GM12878 (cell line): ENCODE measurements around the gene RNF126. TPM values are rescaled to one million over a fixed set of nuclear protein-coding genes. Genes with fewer than 3 reads are reported as not detected.

Experiments
- ATAC-seq: fragments of 200-7000 bp; cut with Tn5 transposase; 3 replicates; pipeline ENCODE4 v1.9.1; 2020; ENCODE audit warnings: mild to moderate bottlenecking, moderate library complexity
- BruUV-seq: library from RNA; stranded (reverse); fragments of 400-500 nt; replicated peaks from 2 replicates; lab custom pipeline; 2021; lab: Mats Ljungman, UMichigan
- CTCF ChIA-PET: fragments of 300-600 bp; sonication (Branson Sonifier 250); formaldehyde crosslinking; extraction: SDS; loops from one replicate; lab custom pipeline; 2021; ENCODE audit warnings: inconsistent platforms; lab: Yijun Ruan, JAX
- POLR2A ChIA-PET: fragments of 350-600 bp; formaldehyde crosslinking; extraction: SDS; loops from one replicate; lab custom pipeline; 2021; ENCODE audit warnings: inconsistent platforms; lab: Charles Lee
- RAD21 ChIA-PET: fragments of 300-600 bp; sonication (Branson Sonifier 250); formaldehyde crosslinking; loops from one replicate; lab custom pipeline; 2023; ENCODE audit warnings: antibody characterized with exemption; ENCODE audit not compliant: unreplicated experiment; lab: Charles Lee
- SMC1A ChIA-PET: fragments of 300-600 bp; sonication (Branson Sonifier 250); formaldehyde crosslinking; loops from one replicate; lab custom pipeline; 2023; ENCODE audit not compliant: unreplicated experiment, uncharacterized antibody; lab: Charles Lee
- DNase-seq: peaks from one replicate; pipeline ENCODE4 v3.0.0-alpha.2; 2011; ENCODE audit warnings: low read depth, low spot score
- FAIRE-seq: peaks from 3 replicates; lab custom pipeline; 2011; peaks lifted over from hg19 to GRCh38; lab: Jason Lieb, UNC
- H2AFZ ChIP-seq: 2 replicates; pipeline ENCODE4 v1.6.0; 2011; ENCODE audit warnings: low read depth, low read length, control low read depth; ENCODE audit not compliant: control insufficient read depth
- H3K27ac ChIP-seq: 2 replicates; pipeline ENCODE4 v1.5.1; 2011; ENCODE audit warnings: control low read depth; ENCODE audit not compliant: control insufficient read depth, insufficient read depth
- H3K27me3 ChIP-seq, 2 experiments: replicated peaks in 1 of 2; 2 replicates each; pipeline versions ENCODE4 v1.6.0 to v1.6.1; 2011; ENCODE audit warnings: low read length in 1 of 2; ENCODE audit not compliant: control insufficient read depth in 2 of 2, insufficient read depth in 2 of 2
- H3K36me3 ChIP-seq, 2 experiments: 2 replicates each; pipeline ENCODE4 v1.5.1; 2011; ENCODE audit warnings: low read length in 1 of 2; ENCODE audit not compliant: control insufficient read depth in 2 of 2, insufficient read depth in 2 of 2
- H3K4me1 ChIP-seq: 2 replicates; pipeline ENCODE4 v1.6.1; 2011; ENCODE audit warnings: mild to moderate bottlenecking, low read length, moderate library complexity, mixed read lengths; ENCODE audit not compliant: control insufficient read depth, insufficient read depth
- H3K4me2 ChIP-seq: 2 replicates; pipeline ENCODE4 v1.6.0; 2011; ENCODE audit warnings: control low read depth; ENCODE audit not compliant: control insufficient read depth, insufficient read depth
- H3K4me3 ChIP-seq: fragments of 200-600 bp; sonication (generic); 2 replicates; pipeline ENCODE4 v1.5.1; 2016
- H3K79me2 ChIP-seq: 2 replicates; pipeline ENCODE4 v1.6.0; 2011; ENCODE audit warnings: low read length; ENCODE audit not compliant: control insufficient read depth, insufficient read depth
- H3K9ac ChIP-seq: 2 replicates; pipeline ENCODE4 v1.8.0; 2011; ENCODE audit warnings: low read length, control low read depth, mixed read lengths; ENCODE audit not compliant: control insufficient read depth, insufficient read depth
- H3K9me3 ChIP-seq: replicated peaks from 3 replicates; pipeline ENCODE4 v1.5.1; 2011; ENCODE audit warnings: mild to moderate bottlenecking, low read length; ENCODE audit not compliant: control insufficient read depth, insufficient read depth
- H4K20me1 ChIP-seq: 2 replicates; pipeline ENCODE4 v1.6.0; 2011; ENCODE audit not compliant: control insufficient read depth, insufficient read depth
- BMI1 ChIP-seq: fragments of 450-650 bp; IDR thresholded peaks from 2 replicates; pipeline ENCODE4 v1.6.1; 2016; ENCODE audit warnings: mild to moderate bottlenecking, moderate library complexity, borderline replicate concordance
- CBFB ChIP-seq: IDR thresholded peaks from 2 replicates; pipeline ENCODE4 v1.6.1; 2016; ENCODE audit warnings: antibody characterized with exemption, low read depth
- EED ChIP-seq: sonication (generic); IDR thresholded peaks from 2 replicates; pipeline ENCODE4 v1.6.1; 2016; ENCODE audit warnings: antibody characterized with exemption, low read depth
- GABPA ChIP-seq: IDR thresholded peaks from 2 replicates; pipeline ENCODE4 v1.6.1; 2014; ENCODE audit warnings: antibody characterized with exemption, low read depth, mild to moderate bottlenecking, inconsistent platforms
- JUND ChIP-seq: IDR thresholded peaks from 2 replicates; pipeline ENCODE4 v1.6.1; 2012; ENCODE audit warnings: low read depth, mild to moderate bottlenecking, low read length, improper control_type of control experiment, moderate library complexity
- MTA2 ChIP-seq: fragments of 450-650 bp; IDR thresholded peaks from 2 replicates; pipeline ENCODE4 v1.6.1; 2016; ENCODE audit warnings: low read depth, mild to moderate bottlenecking, moderate library complexity
- NR2C1 ChIP-seq: fragments of 450-650 bp; IDR thresholded peaks from 2 replicates; pipeline ENCODE4 v1.6.1; 2017; ENCODE audit warnings: antibody characterized with exemption, mild to moderate bottlenecking, moderate library complexity
- NR2C2 ChIP-seq: IDR thresholded peaks from 2 replicates; pipeline ENCODE4 v1.6.1; 2011; ENCODE audit warnings: borderline replicate concordance, low read depth; ENCODE audit not compliant: control insufficient read depth, insufficient read length
- NRF1 ChIP-seq: conservative IDR thresholded peaks from 2 replicates; pipeline ENCODE4 v1.6.1; 2011; ENCODE audit warnings: mild to moderate bottlenecking, low read depth, low read length, improper control_type of control experiment
- SRF ChIP-seq, 2 experiments: IDR thresholded peaks; 2 replicates each; pipeline ENCODE4 v1.6.1; 2011; ENCODE audit warnings: low read depth in 2 of 2, low read length in 2 of 2, mild to moderate bottlenecking in 1 of 2, moderate library complexity in 1 of 2
- TAF1 ChIP-seq: IDR thresholded peaks from 2 replicates; pipeline ENCODE4 v1.6.1; 2011; ENCODE audit warnings: mild to moderate bottlenecking, low read depth, low read length, borderline replicate concordance
- WGBS: methylation state at CpG from one replicate; pipeline ENCODE4 v1.1.6; 2016; ENCODE audit warnings: low lambda C conversion rate; ENCODE audit not compliant: insufficient replicate concordance, insufficient coverage; ENCODE audit errors: missing lambda C conversion rate; 5-methylcytosine and 5-hydroxymethylcytosine counted together
- in situ Hi-C: fragments of 300-500 bp; cut with MboI; formaldehyde crosslinking; loops from 9 replicates; pipeline ENCODE4 v1.14.3; 2018; ENCODE audit warnings: mixed read lengths
- intact Hi-C: fragments of 100-400 bp; cut with micrococcal nuclease; formaldehyde crosslinking; loops from one replicate; pipeline ENCODE4 v1.14.2; 2022; ENCODE audit not compliant: unreplicated experiment
- polyA plus RNA-seq, 11 experiments: library from polyadenylated mRNA; depleted of rRNA in 4 of 11; unstranded in 6 of 11; stranded (reverse) in 5 of 11; fragments of >200 nt; fragmentation: Nextera tagmentation in 4 of 11; fragmentation: Illumina TruSeq in 1 of 11; extraction: Ambion mirVana in 4 of 11; extraction: Trizol in 1 of 11; gene quantifications; 1 replicate in 1 of 11; 2 replicates in 10 of 11; pipeline versions ENCODE4 v1.2.1 to v1.2.3, GENCODE V29; 2011 to 2016; ENCODE audit warnings: inconsistent platforms in 2 of 11, missing spikeins in 2 of 11, low read depth in 1 of 11
- total RNA-seq, 4 experiments: library from RNA; depleted of rRNA in 3 of 4; stranded (reverse); fragments of >200 nt in 3 of 4; fragmentation: Illumina TruSeq in 1 of 4; extraction: Trizol in 1 of 4; gene quantifications; 2 replicates each; pipeline versions ENCODE4 v1.2.1 to v1.2.3, GENCODE V29; 2013 to 2021
- TF ChIP-seq, protein P1 (sequence below): fragments of 450-650 bp; IDR thresholded peaks from 2 replicates; pipeline ENCODE4 v1.6.1; 2017; ENCODE audit warnings: antibody characterized with exemption, mild to moderate bottlenecking, moderate library complexity
- TF ChIP-seq, protein P2 (sequence below): fragments of 450-650 bp; IDR thresholded peaks from 2 replicates; pipeline ENCODE4 v1.6.1; 2016; ENCODE audit warnings: mild to moderate bottlenecking
- TF ChIP-seq, protein P3 (sequence below): fragments of 450-650 bp; IDR thresholded peaks from 2 replicates; pipeline ENCODE4 v1.6.1; 2017; ENCODE audit warnings: mild to moderate bottlenecking, moderate library complexity

Gene RNF126
- total and polyA plus RNA-seq, 10 of the 15 experiments (the other 5 are each of a cell fraction or from before 2014, with no cell fraction given): 0.45 to 100 (median 50.6) TPM

DNA sequence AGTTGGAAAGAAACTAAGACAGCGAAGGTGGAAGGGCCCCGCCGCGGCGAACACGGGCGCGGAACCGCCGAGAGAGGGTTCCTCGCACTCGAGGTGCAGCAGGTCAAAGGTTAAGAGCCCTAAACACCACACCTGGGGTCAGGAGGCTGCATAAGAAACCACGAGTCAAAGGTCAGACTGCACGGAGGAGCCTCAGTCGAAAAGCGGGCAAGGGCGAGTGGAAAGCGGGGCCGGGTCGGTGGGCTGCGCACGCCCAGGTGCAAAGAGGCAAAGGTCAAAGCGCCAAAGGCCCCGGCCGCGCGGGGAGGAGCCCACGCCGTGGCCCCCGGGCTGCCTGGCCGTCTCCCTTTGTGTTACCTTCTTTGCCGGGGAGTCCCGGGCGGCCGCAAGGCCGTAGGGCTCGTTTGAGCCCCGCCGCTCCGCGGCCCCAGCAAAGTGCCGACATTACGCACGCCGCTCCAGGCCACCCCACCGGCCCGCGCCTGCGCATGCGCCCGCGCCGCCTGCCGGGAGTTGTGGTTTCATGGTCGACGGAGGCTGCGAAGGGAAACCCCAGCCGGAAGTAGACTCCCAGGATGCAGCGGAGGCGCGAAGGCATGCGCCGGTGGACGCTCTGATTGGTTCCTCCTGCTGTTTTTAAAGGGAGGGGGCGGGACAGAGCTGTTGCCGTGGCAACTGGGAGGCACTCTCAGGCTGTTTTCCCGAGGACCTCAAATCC is 29.8 kb downstream of the RNF126 start, which contains the start of gene POLRMT:
TSS of gene POLRMT (minus strand) at position 470 of the 718 bp plus-strand sequence. CDS start at position 445, 25 bp downstream.
- WGBS: 1% methylated on average over 57 of the region's 67 CpGs
- no peaks in the 10 kb centered on the region for H3K9me3 ChIP-seq
- FAIRE-seq: peak; percentile 93
- no peaks in the 10 kb centered on the region for H4K20me1 ChIP-seq
- H3K4me1 ChIP-seq: peaks cover 26% of the 10 kb centered on the region
- POLR2A ChIA-PET: interaction anchor here (1.0 to 2.8 kb wide), 3 partner anchors 22 to 260 kb away, joined by 3 to 7 read pairs (median 6); partner anchors contain the start of genes RNF126 and RNU6-9
- H3K4me3 ChIP-seq: peak within 1 kb of the TSS; percentile 79
- BruUV-seq: TSS peak; percentile 50
- DNase-seq: peak; percentile 89
- H3K9ac ChIP-seq: peak within 1 kb of the TSS; percentile 80
- CTCF ChIA-PET: interaction anchor here (0.8 to 1.6 kb wide), 3 partner anchors 30 to 101 kb away, joined by 3 to 4 read pairs (median 3); partner anchors contain the start of gene RNF126
- RAD21 ChIA-PET: interaction anchor here (0.8 kb wide), 1 partner anchor 59 kb away, joined by 4 read pairs; no protein-coding TSS in a partner anchor
- peak; percentile 89 for ATAC-seq
- no peaks in the 10 kb centered on the region for H3K27me3 ChIP-seq
- no peaks in the 10 kb centered on the region; a peak in 2 of 4 replicates for H3K36me3 ChIP-seq
- SMC1A ChIA-PET: interaction anchor here (0.8 to 1.0 kb wide), 2 partner anchors 21 to 125 kb away, joined by 3 read pairs; no protein-coding TSS in a partner anchor
- peak within 1 kb of the TSS; percentile 96 for H3K4me2 ChIP-seq
- H3K79me2 ChIP-seq: peaks cover 16% of the 10 kb centered on the region
- in situ Hi-C loops: no loop called here
- H3K27ac ChIP-seq: peak within 1 kb of the TSS; percentile 70
- intact Hi-C loops: loop anchor here (5.0 kb wide), 1 partner anchor 61 kb away; the partner anchor contains the start of gene BSG
- peak within 1 kb of the TSS; percentile 81 for H2AFZ ChIP-seq
- TF ChIP-seq EED: no peak
- TF ChIP-seq, protein P1, sequence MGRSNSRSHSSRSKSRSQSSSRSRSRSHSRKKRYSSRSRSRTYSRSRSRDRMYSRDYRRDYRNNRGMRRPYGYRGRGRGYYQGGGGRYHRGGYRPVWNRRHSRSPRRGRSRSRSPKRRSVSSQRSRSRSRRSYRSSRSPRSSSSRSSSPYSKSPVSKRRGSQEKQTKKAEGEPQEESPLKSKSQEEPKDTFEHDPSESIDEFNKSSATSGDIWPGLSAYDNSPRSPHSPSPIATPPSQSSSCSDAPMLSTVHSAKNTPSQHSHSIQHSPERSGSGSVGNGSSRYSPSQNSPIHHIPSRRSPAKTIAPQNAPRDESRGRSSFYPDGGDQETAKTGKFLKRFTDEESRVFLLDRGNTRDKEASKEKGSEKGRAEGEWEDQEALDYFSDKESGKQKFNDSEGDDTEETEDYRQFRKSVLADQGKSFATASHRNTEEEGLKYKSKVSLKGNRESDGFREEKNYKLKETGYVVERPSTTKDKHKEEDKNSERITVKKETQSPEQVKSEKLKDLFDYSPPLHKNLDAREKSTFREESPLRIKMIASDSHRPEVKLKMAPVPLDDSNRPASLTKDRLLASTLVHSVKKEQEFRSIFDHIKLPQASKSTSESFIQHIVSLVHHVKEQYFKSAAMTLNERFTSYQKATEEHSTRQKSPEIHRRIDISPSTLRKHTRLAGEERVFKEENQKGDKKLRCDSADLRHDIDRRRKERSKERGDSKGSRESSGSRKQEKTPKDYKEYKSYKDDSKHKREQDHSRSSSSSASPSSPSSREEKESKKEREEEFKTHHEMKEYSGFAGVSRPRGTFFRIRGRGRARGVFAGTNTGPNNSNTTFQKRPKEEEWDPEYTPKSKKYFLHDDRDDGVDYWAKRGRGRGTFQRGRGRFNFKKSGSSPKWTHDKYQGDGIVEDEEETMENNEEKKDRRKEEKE: no peak
- TF ChIP-seq BMI1: peak; percentile 98
- TF ChIP-seq, protein P2, sequence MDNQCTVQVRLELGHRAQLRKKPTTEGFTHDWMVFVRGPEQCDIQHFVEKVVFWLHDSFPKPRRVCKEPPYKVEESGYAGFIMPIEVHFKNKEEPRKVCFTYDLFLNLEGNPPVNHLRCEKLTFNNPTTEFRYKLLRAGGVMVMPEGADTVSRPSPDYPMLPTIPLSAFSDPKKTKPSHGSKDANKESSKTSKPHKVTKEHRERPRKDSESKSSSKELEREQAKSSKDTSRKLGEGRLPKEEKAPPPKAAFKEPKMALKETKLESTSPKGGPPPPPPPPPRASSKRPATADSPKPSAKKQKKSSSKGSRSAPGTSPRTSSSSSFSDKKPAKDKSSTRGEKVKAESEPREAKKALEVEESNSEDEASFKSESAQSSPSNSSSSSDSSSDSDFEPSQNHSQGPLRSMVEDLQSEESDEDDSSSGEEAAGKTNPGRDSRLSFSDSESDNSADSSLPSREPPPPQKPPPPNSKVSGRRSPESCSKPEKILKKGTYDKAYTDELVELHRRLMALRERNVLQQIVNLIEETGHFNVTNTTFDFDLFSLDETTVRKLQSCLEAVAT: no peak
- peak; percentile 93 for TF ChIP-seq NR2C1
- TF ChIP-seq, protein P3, sequence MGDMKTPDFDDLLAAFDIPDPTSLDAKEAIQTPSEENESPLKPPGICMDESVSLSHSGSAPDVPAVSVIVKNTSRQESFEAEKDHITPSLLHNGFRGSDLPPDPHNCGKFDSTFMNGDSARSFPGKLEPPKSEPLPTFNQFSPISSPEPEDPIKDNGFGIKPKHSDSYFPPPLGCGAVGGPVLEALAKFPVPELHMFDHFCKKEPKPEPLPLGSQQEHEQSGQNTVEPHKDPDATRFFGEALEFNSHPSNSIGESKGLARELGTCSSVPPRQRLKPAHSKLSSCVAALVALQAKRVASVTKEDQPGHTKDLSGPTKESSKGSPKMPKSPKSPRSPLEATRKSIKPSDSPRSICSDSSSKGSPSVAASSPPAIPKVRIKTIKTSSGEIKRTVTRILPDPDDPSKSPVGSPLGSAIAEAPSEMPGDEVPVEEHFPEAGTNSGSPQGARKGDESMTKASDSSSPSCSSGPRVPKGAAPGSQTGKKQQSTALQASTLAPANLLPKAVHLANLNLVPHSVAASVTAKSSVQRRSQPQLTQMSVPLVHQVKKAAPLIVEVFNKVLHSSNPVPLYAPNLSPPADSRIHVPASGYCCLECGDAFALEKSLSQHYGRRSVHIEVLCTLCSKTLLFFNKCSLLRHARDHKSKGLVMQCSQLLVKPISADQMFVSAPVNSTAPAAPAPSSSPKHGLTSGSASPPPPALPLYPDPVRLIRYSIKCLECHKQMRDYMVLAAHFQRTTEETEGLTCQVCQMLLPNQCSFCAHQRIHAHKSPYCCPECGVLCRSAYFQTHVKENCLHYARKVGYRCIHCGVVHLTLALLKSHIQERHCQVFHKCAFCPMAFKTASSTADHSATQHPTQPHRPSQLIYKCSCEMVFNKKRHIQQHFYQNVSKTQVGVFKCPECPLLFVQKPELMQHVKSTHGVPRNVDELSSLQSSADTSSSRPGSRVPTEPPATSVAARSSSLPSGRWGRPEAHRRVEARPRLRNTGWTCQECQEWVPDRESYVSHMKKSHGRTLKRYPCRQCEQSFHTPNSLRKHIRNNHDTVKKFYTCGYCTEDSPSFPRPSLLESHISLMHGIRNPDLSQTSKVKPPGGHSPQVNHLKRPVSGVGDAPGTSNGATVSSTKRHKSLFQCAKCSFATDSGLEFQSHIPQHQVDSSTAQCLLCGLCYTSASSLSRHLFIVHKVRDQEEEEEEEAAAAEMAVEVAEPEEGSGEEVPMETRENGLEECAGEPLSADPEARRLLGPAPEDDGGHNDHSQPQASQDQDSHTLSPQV: no peak
- TF ChIP-seq JUND: no peak
- peak; percentile 45; the same call in 1 of the 2 replicates for TF ChIP-seq TAF1
- TF ChIP-seq NRF1: peak; percentile 79
- peak; percentile 26; the same call in 1 of the 2 replicates for TF ChIP-seq MTA2
- TF ChIP-seq GABPA: peak; percentile 90
- peak; percentile 80 for TF ChIP-seq NR2C2
- 0 out of 2 replicates have a peak, but pooled peaks have one; percentile 18 for TF ChIP-seq CBFB
- TF ChIP-seq SRF (IDR thresholded peaks at IDR 0.05; ENCODE audit: low read depth in 2 of 2, low read length in 2 of 2): 0 out of 4 replicates have a peak, but pooled peaks have one; percentile 19 to 63
